Ovary (tissue), 3 donors: ENCODE results near the gene JADE3.
"Not testable (repeated sequence)": the region's sequence is repeated elsewhere in the genome, so short reads cannot be mapped to it uniquely, and the experiment has no call there.

Experiments used
- EP300 ChIP-seq: sonication (generic); formaldehyde crosslinking; IDR thresholded peaks from one replicate; pipeline ENCODE4 v1.6.1; 2017; ENCODE audit warnings: antibody characterized with exemption
- POLR2A ChIP-seq: fragments of 450-650 bp; IDR thresholded peaks from one replicate; pipeline ENCODE4 v1.6.1; 2017; ENCODE audit warnings: antibody characterized with exemption, mild to moderate bottlenecking, moderate library complexity
- TF ChIP-seq, protein P1 (sequence below), 3 donors: fragments of 450-650 bp in 2 of 3; fragments of 200-600 bp in 1 of 3; IDR thresholded peaks; one replicate each; pipeline versions ENCODE4 v1.5.1 to v1.8.0; 2016 to 2022; ENCODE audit warnings: antibody characterized with exemption in 3 of 3, mild to moderate bottlenecking in 1 of 3
- donor health status: DM: no; HTN: no; CAD: no.

DNA sequence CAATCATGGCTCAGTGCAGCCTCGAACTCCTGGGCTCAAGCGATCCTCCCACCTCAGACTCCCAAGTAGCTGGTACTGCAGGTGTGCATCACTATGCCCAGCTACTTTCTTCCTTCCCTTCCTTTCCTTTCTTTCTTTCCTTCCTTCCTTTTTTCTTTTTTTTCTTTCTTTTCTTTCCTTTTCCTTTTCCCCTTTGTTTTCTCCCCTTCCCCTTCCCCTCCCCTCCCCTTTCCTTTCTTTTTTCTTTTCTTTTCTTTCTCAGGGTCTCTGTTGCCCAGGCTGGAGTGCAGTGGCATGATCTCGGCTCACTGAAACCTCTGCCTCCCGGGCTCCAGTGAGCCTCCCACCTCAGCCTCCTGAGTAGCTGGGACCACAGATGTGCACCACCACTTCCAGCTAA lies 44.4 kb downstream of the JADE3 start:
- TF ChIP-seq, protein P1, sequence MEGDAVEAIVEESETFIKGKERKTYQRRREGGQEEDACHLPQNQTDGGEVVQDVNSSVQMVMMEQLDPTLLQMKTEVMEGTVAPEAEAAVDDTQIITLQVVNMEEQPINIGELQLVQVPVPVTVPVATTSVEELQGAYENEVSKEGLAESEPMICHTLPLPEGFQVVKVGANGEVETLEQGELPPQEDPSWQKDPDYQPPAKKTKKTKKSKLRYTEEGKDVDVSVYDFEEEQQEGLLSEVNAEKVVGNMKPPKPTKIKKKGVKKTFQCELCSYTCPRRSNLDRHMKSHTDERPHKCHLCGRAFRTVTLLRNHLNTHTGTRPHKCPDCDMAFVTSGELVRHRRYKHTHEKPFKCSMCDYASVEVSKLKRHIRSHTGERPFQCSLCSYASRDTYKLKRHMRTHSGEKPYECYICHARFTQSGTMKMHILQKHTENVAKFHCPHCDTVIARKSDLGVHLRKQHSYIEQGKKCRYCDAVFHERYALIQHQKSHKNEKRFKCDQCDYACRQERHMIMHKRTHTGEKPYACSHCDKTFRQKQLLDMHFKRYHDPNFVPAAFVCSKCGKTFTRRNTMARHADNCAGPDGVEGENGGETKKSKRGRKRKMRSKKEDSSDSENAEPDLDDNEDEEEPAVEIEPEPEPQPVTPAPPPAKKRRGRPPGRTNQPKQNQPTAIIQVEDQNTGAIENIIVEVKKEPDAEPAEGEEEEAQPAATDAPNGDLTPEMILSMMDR (IDR thresholded peaks at IDR 0.05) = not testable (repeated sequence)
- TF ChIP-seq POLR2A, EP300: not testable (repeated sequence)
